Motor neuron (in vitro differentiated cells): Measurements from ENCODE around the gene PINLYP. TPM values are rescaled to one million over a fixed set of nuclear protein-coding genes. Genes with fewer than 3 reads are reported as not detected.

Experiments
- ATAC-seq, 8 experiments: fragments of 200-7000 bp; cut with Tn5 transposase; replicated peaks in 6 of 8; 2 replicates each; pipeline ENCODE4 v1.8.0; 2021; ENCODE audit warnings: mild to moderate bottlenecking in 8 of 8, moderate library complexity in 8 of 8
- H3K27ac ChIP-seq, 2 donors: fragments of 250-450 bp; sonication (Bioruptor Pico); 2 replicates each; pipeline ENCODE4 v1.9.0; 2021; ENCODE audit warnings: antibody characterized with exemption in 2 of 2, mild to moderate bottlenecking in 2 of 2, moderate library complexity in 1 of 2
- H3K4me1 ChIP-seq, 2 donors: fragments of 250-450 bp; sonication (Bioruptor Pico); replicated peaks in 1 of 2; 2 replicates each; pipeline ENCODE4 v1.6.1; 2021; ENCODE audit warnings: antibody characterized with exemption in 2 of 2, mild to moderate bottlenecking in 2 of 2, moderate library complexity in 1 of 2
- H3K4me3 ChIP-seq, 5 donors: fragments of 250-450 bp; sonication (Bioruptor Pico); 2 replicates each; pipeline ENCODE4 v1.9.0; 2021; ENCODE audit warnings: antibody characterized with exemption in 5 of 5, mild to moderate bottlenecking in 5 of 5, moderate library complexity in 4 of 5
- WGBS, 10 experiments: fragments of 450-650 bp; shearing (Covaris generic); methylation state at CpG; one replicate each; pipeline ENCODE4 v1.0.0; 2022; 5-methylcytosine and 5-hydroxymethylcytosine counted together
- in situ Hi-C, 9 experiments: fragments of 400-800 bp; cut with MboI; loops; one replicate each; pipeline ENCODE4 v1.15.0; 2021; ENCODE audit warnings: low sequenced_read_pairs in 9 of 9, low pct_unique_long_range_greater_than_20kb in 2 of 9; ENCODE audit not compliant: unreplicated experiment in 9 of 9
- total RNA-seq, 8 experiments: library from RNA; unstranded; fragments of 300-600 nt; gene quantifications; 2 replicates each; pipeline versions ENCODE4 v1.2.3 to v1.2.4, GENCODE V29; 2022

PINLYP gene
- 10 to 100 TPM in 2 of 8 experiments, 1 to 10 TPM in 5, under 1 TPM in 1; 0.64 to 22.4 (median 3.0) TPM for total RNA-seq

DNA sequence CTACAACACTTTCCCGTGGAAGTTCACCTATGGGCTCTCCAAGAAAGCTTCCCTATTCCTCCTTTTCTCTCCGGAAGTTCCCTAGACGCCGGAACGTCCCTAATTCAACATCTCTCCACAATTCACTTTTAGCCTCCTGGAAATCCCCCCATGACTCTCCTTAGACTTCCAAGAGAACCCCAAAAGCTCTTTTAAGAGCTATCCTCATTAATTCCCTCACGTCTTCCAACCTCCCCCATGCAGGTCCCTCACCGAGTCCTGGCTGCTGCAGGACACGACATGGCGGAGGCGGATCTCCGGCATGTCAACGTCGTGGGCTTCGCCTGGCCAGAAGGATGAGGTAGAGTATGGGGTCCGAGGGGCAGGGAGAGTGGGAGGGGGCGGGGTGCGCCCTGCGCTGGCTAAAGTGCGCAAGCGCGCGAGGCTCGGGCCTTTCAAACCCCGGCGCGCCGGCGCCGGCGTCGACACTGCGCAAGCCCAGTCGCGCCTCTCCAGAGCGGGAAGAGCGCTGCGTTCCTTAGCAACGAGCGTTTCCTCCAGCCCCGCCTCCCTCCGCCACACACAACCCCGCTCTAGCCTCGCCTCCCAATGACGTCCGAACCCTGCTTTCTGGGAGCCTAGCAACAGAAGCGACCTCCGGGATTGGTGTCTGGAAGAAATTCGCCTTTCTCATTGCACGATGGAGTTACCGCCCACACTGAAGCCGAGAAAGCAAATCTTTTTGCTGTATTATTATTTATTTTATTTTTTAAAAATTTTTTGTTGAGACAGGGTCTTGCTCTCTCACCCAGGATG is at the start of gene PINLYP, which contains the start of gene XRCC1:
Gene PINLYP, plus strand, starts transcription at position 646 of the 795 bp plus-strand sequence. CDS start 1,391 bp downstream, outside the sequence.
Gene XRCC1, minus strand, starts transcription at position 372 of the 795 bp plus-strand sequence. Its CDS starts 69 bp downstream, at position 303.
- Histone ChIP-seq H3K4me1 (peaks cover 10 to 12% of the 10 kb centered on the region in 2 donors), H3K4me3 (peak within 1 kb of the TSS; percentile 54 to 83 (median 61)), H3K27ac (peak within 1 kb of the TSS; percentile 69 to 74)
- peak; percentile 97 to 99 (median 98) for ATAC-seq
- in situ Hi-C loops = no loop called here
- 0 to 18% (median 0%) methylated on average over 1 to 17 of the region's 51 CpGs for WGBS, 10 experiments

- peaks cover 4 to 12% of the 10 kb centered on the region in 2 donors for H3K4me1 ChIP-seq
- H3K27ac ChIP-seq = no peak overlapping the region
- peak overlapping the region; percentile 43 to 78 (median 53) for H3K4me3 ChIP-seq
- 0 to 5% (median 2%) methylated on average over 1 to 14 of the region's 26 CpGs; no CpG with 5 or more reads in 6 of the 10 experiments for WGBS, 10 experiments
- in situ Hi-C loops = loop anchor here in 1 of 9 experiments (10.0 kb wide), 1 partner anchor 81 kb away; no protein-coding TSS in a partner anchor
- ATAC-seq = peak; percentile 1 to 42 (median 26)
Observed at GRCh38 chr19:43525836-43526771, 49.5 kb upstream of the PINLYP start.

DNA sequence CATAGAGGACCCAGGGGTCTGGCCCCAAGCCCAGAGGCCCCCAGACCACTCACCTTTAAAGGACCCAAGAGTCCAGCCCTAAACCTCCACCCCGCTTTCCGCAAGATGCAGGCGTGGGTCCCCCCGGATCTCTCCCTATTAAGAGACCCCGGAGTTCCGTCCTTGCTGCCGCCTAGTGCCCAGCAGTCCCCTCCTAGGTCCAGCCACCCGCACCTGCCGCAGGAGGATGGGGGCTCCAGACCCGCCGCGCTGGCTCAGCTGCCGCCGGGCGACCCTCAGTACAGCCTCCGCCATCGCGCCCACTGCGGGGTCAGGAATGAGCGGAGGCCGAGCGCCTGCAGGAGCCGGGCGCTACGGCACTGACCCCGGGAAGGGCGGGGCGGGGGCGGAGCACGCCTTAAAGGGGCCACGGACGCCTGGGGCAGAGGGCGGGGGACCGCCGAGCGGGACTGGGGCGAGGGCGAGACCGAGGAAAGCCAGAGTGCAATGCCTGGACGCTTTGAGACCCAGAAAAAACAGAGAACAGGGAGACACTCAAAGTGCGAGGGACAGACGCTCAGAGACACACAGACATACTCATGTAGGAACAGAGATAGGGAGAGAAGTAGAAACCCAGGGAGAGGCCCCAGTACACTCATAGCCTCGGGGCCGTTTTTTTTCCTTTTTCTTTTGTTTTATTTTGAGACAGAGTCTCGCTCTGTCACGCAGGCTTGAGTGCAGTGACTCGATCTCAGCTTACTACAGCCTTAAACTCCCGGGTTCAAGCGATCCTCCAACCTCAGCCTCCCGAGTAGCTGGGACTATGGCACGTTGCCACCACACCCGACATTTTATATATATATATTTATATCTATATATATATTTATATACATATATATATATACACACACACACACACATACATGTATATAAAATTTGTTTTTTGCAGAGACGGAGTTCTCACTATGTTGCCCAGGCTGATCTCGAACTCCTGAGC is 48.4 kb upstream of the PINLYP start, which contains the start of gene ETHE1:
Gene ETHE1, minus strand, starts transcription at position 318 of the 976 bp plus-strand sequence. Its CDS starts 24 bp downstream, at position 294.
- WGBS, 10 experiments = 0 to 100% (median 0%) methylated on average over 1 to 12 of the region's 54 CpGs; no CpG with 5 or more reads in 2 of the 10 experiments
- no peak within 1 kb of the TSS for H3K27ac ChIP-seq
- H3K4me3 ChIP-seq = peak within 1 kb of the TSS; percentile 43 to 78 (median 53)
- peaks cover 5 to 13% of the 10 kb centered on the region in 2 donors for H3K4me1 ChIP-seq
- ATAC-seq = peak; percentile 60 to 94 (median 90)
- in situ Hi-C loops = loop anchor here in 1 of 9 experiments (10.0 kb wide), 1 partner anchor 82 kb away; no protein-coding TSS in a partner anchor

GRCh38 chr19:43527860-43528622 is 47.6 kb upstream of the PINLYP start:
- Histone ChIP-seq H3K27ac (no peak overlapping the region), H3K4me3 (peak overlapping the region in 1 of 5 donors; percentile 71), H3K4me1 (peaks cover 8 to 17% of the 10 kb centered on the region in 2 donors)
- peak in 3 of 8 experiments; percentile 27 to 32 (median 29) for ATAC-seq
- 7 to 100% (median 42%) methylated on average over 1 to 7 of the region's 13 CpGs for whole genome bisulfite sequencing, 10 experiments
- in situ Hi-C loops = loop anchor here in 1 of 9 experiments (10.0 kb wide), 1 partner anchor 83 kb away; no protein-coding TSS in a partner anchor

DNA sequence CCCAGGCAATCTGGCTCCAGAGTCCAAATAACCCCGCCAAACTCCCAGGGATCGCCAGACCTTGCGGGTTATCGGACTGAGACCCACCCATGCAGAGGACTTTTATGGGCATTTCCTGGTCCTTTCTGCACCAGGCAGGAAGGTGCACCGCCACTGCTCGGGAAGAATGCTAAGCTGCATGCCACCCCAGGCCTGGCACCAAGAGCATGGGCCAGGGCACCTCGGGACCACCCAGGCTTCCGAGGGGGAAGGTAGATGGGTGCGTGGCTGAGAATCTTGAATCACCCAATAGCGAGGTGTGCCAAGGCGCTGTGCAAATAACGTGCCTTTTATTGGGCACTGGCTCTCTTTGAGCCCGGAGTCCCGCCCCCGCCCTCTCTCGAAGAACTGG is 43.0 kb upstream of the PINLYP start:
- in situ Hi-C loops = no loop called here
- H3K4me3 ChIP-seq = peak overlapping the region; percentile 37 to 47 (median 42)

DNA sequence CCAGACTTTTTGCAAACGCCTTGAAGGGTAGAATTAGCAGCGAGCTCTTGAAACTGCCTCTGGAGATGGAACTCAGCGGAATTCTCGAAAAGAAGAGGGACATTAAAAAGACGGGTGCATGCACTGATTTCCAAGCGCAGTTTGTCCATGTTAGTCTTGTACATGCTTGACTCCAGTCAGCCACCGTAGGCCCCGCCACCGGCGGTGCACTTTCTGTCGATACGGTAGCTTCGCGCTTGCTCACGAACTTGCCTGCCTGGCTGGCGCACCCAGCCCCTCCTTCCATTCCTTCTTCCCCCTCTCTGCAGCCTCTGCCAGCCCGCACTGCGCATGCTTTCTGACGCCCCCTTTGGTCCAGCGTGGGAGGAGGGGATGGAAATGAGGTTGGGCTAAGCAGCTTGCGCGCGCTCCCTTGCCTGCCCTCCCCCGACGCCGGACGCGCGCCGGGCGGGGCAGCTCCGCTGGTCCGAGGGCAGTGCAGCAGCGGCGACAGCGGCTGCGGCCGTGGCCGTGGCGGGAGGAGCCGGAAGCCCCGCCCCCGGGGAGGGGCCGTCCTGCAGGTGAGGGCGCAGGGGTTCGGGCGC is 42.5 kb upstream of the PINLYP start, which contains the start of gene ZNF575:
Gene ZNF575, plus strand, starts transcription at position 227 of the 584 bp plus-strand sequence. CDS start 1,235 bp downstream, outside the sequence.
- peak; percentile 46 to 81 (median 74) for ATAC-seq
- H3K4me1 ChIP-seq = peaks cover 4 to 5% of the 10 kb centered on the region in 2 donors
- peak within 1 kb of the TSS; percentile 79 to 82 for H3K27ac ChIP-seq
- WGBS, 10 experiments = 0 to 5% (median 0%) methylated on average over 1 to 9 of the region's 47 CpGs; no CpG with 5 or more reads in 4 of the 10 experiments
- in situ Hi-C loops = no loop called here
- peak within 1 kb of the TSS; percentile 37 to 47 (median 42) for H3K4me3 ChIP-seq

More for the DNA sequence above, 43.0 kb upstream of the PINLYP start:
- peak in 7 of 8 experiments; percentile 0 to 8 (median 1) for ATAC-seq
- H3K27ac ChIP-seq = peak overlapping the region; percentile 78 to 82
- H3K4me1 ChIP-seq = peaks cover 4 to 5% of the 10 kb centered on the region in 2 donors
- 0 to 21% (median 5%) methylated on average over 1 to 8 of the region's 16 CpGs; no CpG with 5 or more reads in 3 of the 10 experiments for WGBS, 10 experiments

- ATAC-seq = peak; percentile 79 to 84 (median 80)
- 0 to 2% (median 0%) methylated on average over 1 to 9 of the region's 41 CpGs; no CpG with 5 or more reads in 6 of the 10 experiments for whole genome bisulfite sequencing, 10 experiments
- H3K4me1 ChIP-seq = peaks cover 4 to 5% of the 10 kb centered on the region in 2 donors
- peak overlapping the region; percentile 63 to 79 for H3K27ac ChIP-seq
- in situ Hi-C loops = no loop called here
- peak overlapping the region; percentile 37 to 47 (median 42) for H3K4me3 ChIP-seq
Observed at GRCh38 chr19:43533546-43534304, 41.9 kb upstream of the PINLYP start.

- WGBS, 10 experiments = 0 to 68% (median 36%) methylated on average over 1 to 6 of the region's 17 CpGs; no CpG with 5 or more reads in 3 of the 10 experiments
- Histone ChIP-seq H3K27ac (peak overlapping the region in 1 of 2 donors; percentile 8), H3K4me3 (peak overlapping the region; percentile 37 to 47 (median 42)), H3K4me1 (peaks cover 4 to 5% of the 10 kb centered on the region in 2 donors)
- ATAC-seq = no peak
- in situ Hi-C loops = no loop called here
Observed at GRCh38 chr19:43534305-43534815, 41.2 kb upstream of the PINLYP start.

DNA sequence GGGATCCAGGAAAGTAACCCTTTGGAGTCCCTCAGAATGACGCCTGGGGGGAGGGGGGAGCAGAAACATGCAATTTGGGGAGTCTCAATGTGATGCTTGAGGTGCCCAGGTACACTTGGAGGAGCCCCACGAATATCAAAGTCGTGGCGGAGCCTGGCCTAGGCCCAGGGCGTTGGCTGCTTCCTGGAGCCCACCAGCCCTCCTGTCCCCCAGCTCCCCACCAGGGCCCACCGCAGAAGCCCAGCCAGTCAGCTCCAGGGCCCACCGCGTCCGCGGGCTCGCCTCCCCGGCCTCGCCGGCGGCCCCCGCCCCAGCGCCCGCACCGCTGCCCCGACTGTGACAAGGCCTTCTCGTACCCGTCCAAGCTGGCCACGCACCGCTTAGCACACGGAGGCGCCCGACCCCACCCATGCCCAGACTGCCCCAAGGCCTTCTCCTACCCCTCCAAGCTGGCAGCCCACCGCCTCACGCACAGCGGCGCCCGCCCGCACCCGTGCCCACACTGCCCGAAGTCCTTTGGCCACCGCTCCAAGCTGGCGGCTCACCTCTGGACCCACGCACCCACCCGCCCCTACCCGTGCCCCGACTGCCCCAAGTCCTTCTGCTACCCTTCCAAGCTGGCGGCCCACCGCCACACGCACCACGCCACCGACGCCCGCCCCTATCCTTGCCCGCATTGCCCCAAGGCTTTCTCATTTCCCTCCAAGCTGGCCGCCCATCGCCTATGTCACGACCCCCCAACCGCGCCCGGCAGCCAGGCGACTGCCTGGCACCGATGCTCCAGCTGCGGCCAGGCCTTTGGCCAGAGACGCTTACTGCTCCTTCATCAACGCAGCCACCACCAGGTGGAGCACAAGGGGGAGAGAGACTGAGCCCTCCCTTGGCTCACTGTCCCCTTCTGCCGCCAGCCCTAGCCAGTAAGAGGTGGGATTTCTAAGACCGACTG is 40.5 kb upstream of the PINLYP start:
- Histone ChIP-seq H3K27ac (no peak overlapping the region), H3K4me1 (peaks cover 4 to 5% of the 10 kb centered on the region in 2 donors), H3K4me3 (no peak overlapping the region)
- ATAC-seq = no peak
- in situ Hi-C loops = no loop called here
- WGBS, 10 experiments = 0 to 80% (median 42%) methylated on average over 1 to 9 of the region's 62 CpGs; no CpG with 5 or more reads in 6 of the 10 experiments
